SU-DHL-6 (cell line): ENCODE results near the gene CLDN9.

Experiments
- H2AFZ ChIP-seq: fragments of 200-600 bp; sonication (generic); 2 replicates; pipeline ENCODE4 v1.6.1; 2014; ENCODE audit warnings: low read depth, mild to moderate bottlenecking, moderate library complexity, mixed read lengths, antibody characterized with exemption, low read length; ENCODE audit not compliant: severe bottlenecking
- H3F3A ChIP-seq: fragments of 200-600 bp; shearing (Covaris generic); 2 replicates; pipeline ENCODE4 v1.6.0; 2016; ENCODE audit warnings: antibody characterized with exemption, mild to moderate bottlenecking; ENCODE audit not compliant: insufficient read depth
- H3K27ac ChIP-seq: fragments of 200-600 bp; sonication (generic); 2 replicates; pipeline ENCODE4 v1.5.1; 2016; ENCODE audit warnings: low read depth, mild to moderate bottlenecking, low read length, moderate library complexity, mixed read lengths
- H3K27me3 ChIP-seq: fragments of 200-600 bp; sonication (generic), shearing (Covaris generic); 2 replicates; pipeline ENCODE4 v1.6.0; 2014; ENCODE audit warnings: mild to moderate bottlenecking, low read length
- H3K36me3 ChIP-seq: fragments of 200-600 bp; sonication (generic); 2 replicates; pipeline ENCODE4 v1.6.1; 2014; ENCODE audit warnings: mild to moderate bottlenecking, low read length, mixed read lengths
- H3K4me2 ChIP-seq: fragments of 300-600, 200-600 bp; shearing (Covaris generic), sonication (generic); 2 replicates; pipeline ENCODE4 v1.6.0; 2014; ENCODE audit warnings: low read length, low read depth, mild to moderate bottlenecking; ENCODE audit not compliant: poor library complexity, severe bottlenecking
- H3K4me3 ChIP-seq: fragments of 200-600 bp; sonication (generic); 2 replicates; pipeline ENCODE4 v1.5.1; 2014; ENCODE audit warnings: antibody characterized with exemption, low read length, mild to moderate bottlenecking, mixed read lengths; ENCODE audit not compliant: insufficient read depth, poor library complexity, severe bottlenecking
- H3K79me2 ChIP-seq: fragments of 200-600 bp; sonication (generic); 2 replicates; pipeline ENCODE4 v1.6.1; 2014; ENCODE audit warnings: mild to moderate bottlenecking, low read length, moderate library complexity; ENCODE audit not compliant: insufficient read depth
- H3K9ac ChIP-seq: fragments of 200-600 bp; sonication (generic); 2 replicates; pipeline ENCODE4 v1.7.0; 2014; ENCODE audit warnings: mild to moderate bottlenecking, low read length
- H3K9me2 ChIP-seq: fragments of 200-600 bp; sonication (generic); replicated peaks from 2 replicates; pipeline ENCODE4 v1.6.1; 2014; ENCODE audit warnings: low read length; ENCODE audit not compliant: insufficient read depth
- H3K9me3 ChIP-seq: fragments of 200-600 bp; sonication (generic); 2 replicates; pipeline ENCODE4 v1.6.1; 2014; ENCODE audit warnings: low read length, mixed read lengths; ENCODE audit not compliant: insufficient read depth
- H4K20me1 ChIP-seq: fragments of 200-600 bp; sonication (generic); 2 replicates; pipeline ENCODE4 v1.6.1; 2014; ENCODE audit warnings: low read depth, mild to moderate bottlenecking, antibody characterized with exemption, low read length, moderate library complexity, mixed read lengths
- EZH2phosphoT487 ChIP-seq: fragments of 200-600 bp; sonication (generic), shearing (Covaris generic); conservative IDR thresholded peaks from 2 replicates; pipeline ENCODE4 v1.6.1; 2018; ENCODE audit warnings: mild to moderate bottlenecking, antibody characterized with exemption, low read length, moderate library complexity, mixed read lengths
- TF ChIP-seq, protein P1 (sequence below): fragments of 200-600 bp; sonication (generic); IDR thresholded peaks from one replicate; pipeline ENCODE4 v1.5.1; 2017; ENCODE audit warnings: antibody characterized with exemption, mild to moderate bottlenecking, low read length, moderate library complexity; ENCODE audit not compliant: insufficient read depth, poor library complexity, severe bottlenecking

The CLDN9 gene

DNA sequence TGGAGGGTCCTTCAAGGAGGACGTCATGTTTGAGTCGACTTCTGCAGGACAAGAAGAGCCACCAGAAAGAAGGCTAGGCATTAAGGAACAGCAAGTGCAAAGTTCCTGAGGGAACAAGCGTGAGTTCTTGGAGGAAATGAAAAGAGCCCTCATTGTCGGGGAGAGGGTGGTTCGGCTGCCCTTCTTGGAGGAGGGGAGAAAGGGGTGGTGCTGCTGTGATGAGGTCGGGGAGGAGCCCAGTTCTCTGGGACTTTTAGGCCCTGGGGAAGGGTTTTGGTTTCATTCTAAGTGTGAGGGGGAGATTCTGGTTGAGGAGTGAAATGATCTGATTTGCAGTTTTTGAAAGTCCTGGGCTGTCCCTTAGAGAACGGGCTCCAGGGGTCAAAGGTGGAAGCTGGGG is 19.9 kb downstream of the CLDN9 start:
- Histone ChIP-seq H2AFZ (no peak overlapping the region), H4K20me1 (no peaks in the 10 kb centered on the region), H3K4me3 (no peak overlapping the region), H3K79me2 (no peaks in the 10 kb centered on the region), H3K9me2 (no peaks in the 10 kb centered on the region), H3K4me2 (no peak overlapping the region), H3K27ac (no peak overlapping the region), H3K27me3 (no peaks in the 10 kb centered on the region), H3K9ac (no peak overlapping the region), H3K9me3 (no peaks in the 10 kb centered on the region), H3K36me3 (no peaks in the 10 kb centered on the region), H3F3A (no peaks in the 10 kb centered on the region)
- TF ChIP-seq, protein P1, sequence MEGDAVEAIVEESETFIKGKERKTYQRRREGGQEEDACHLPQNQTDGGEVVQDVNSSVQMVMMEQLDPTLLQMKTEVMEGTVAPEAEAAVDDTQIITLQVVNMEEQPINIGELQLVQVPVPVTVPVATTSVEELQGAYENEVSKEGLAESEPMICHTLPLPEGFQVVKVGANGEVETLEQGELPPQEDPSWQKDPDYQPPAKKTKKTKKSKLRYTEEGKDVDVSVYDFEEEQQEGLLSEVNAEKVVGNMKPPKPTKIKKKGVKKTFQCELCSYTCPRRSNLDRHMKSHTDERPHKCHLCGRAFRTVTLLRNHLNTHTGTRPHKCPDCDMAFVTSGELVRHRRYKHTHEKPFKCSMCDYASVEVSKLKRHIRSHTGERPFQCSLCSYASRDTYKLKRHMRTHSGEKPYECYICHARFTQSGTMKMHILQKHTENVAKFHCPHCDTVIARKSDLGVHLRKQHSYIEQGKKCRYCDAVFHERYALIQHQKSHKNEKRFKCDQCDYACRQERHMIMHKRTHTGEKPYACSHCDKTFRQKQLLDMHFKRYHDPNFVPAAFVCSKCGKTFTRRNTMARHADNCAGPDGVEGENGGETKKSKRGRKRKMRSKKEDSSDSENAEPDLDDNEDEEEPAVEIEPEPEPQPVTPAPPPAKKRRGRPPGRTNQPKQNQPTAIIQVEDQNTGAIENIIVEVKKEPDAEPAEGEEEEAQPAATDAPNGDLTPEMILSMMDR = no peak
- TF ChIP-seq EZH2phosphoT487 = no peak

GRCh38 chr16:3035289-3035971 is 22.7 kb downstream of the CLDN9 start:
- Histone ChIP-seq H3K79me2 (no peaks in the 10 kb centered on the region), H3K9me2 (no peaks in the 10 kb centered on the region), H3K9me3 (no peaks in the 10 kb centered on the region), H3F3A (no peaks in the 10 kb centered on the region), H3K4me2 (no peak overlapping the region), H4K20me1 (no peaks in the 10 kb centered on the region), H3K36me3 (no peaks in the 10 kb centered on the region), H2AFZ (no peak overlapping the region), H3K27me3 (no peaks in the 10 kb centered on the region), H3K4me3 (no peak overlapping the region), H3K27ac (no peak overlapping the region), H3K9ac (no peak overlapping the region)
- no peak for TF ChIP-seq EZH2phosphoT487
- TF ChIP-seq, protein P1 = no peak

DNA sequence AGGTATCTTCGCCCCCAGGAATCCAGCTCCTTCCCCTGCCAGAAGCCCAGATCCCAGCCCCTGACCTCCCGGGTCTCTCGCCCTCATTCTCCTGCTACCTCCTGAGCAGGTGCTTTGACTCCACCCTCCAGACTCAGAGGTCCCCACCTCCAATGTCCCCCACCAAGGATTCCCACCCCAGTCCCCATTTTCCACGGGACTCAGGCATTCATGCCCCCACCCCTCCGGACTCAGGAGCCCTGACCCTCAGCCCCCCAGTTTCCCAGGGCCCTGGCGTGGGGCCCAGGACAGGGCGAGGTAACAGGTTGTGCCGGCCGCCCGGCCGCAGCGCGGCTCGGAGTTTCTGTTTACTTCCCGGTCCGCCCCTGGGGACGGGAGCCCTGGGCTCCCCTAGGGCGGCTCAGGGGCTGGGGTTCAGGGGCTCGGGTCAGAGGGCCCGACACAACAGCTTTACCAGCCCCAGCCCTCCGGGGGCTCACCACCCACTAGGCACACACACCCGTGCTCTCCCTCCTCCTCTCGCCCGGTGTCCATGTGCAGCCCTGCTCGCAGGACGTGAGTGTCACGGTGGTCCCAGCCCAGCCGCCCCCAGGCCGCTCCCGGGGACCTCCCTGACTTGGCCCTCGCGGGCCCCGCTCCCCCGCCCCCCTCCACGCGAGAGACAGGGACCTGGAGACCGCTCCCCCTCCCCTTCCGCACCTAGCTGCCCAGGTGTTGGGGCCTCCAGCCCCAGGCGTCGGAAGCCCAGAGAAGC is 23.4 kb downstream of the CLDN9 start:
- H3K9ac ChIP-seq = no peak overlapping the region
- H3K4me2 ChIP-seq = no peak overlapping the region
- no peaks in the 10 kb centered on the region for H3K36me3 ChIP-seq
- no peaks in the 10 kb centered on the region for H3F3A ChIP-seq
- H3K27me3 ChIP-seq = no peaks in the 10 kb centered on the region
- H4K20me1 ChIP-seq = no peaks in the 10 kb centered on the region
- H3K79me2 ChIP-seq = no peaks in the 10 kb centered on the region
- no peak overlapping the region for H3K27ac ChIP-seq
- H3K4me3 ChIP-seq = no peak overlapping the region
- H3K9me3 ChIP-seq = no peaks in the 10 kb centered on the region
- no peak overlapping the region for H2AFZ ChIP-seq
- H3K9me2 ChIP-seq = no peaks in the 10 kb centered on the region
- TF ChIP-seq EZH2phosphoT487 = no peak
- TF ChIP-seq, protein P1 = no peak
